ENCODE data around the gene ABR. TPM values are rescaled to one million over a fixed set of nuclear protein-coding genes. Genes with fewer than 3 reads are reported as not detected.

ABR gene
- total and polyA plus RNA-seq, 10 donors, result 18.5 to 183 (median 121) TPM

DNA sequence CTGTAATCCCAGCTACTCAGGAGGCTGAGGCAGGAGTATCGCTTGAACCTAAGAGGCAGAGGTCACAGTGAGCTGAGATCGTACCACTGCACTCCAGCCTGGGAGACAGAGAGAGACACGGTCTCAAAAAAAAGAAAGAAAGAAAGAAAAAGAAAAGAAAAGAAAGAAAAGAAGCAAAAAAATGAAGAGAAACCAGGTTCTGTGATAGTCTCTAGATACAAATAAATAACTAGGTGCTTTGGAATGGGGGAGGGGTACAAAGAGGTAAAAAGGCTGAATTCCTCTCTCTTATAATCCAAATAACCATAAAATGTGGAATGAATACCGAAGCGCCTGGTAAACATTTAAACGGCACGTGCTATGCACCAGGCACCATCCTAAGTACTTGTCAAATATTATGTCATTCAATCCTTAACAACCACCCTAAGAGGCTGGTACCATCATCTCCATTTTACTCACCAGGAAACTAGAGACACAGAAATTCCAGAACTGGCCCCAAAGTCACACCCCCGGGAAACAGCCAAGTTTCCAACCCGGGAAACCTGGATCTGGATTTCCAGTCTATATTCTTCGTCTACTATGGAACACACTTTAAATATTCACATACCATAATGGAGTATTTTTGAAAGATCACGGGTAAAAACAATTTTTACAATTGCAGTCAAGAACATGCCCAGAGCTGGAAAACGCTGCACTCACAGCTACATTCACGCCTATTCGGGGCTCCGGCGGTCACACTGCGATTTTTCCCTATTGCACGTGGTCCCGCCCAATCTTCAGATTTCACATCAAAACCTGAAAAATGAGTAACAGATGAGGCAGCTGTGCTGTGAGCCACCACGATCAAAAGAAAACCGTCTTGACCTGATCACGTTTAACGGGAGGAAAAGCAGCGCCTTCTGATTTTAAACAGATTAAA is 210.7 kb downstream of the ABR start:
- peaks cover 0 to 56% (median 0%) of the 10 kb centered on the region in 7 donors for H3K27me3 ChIP-seq (replicated peaks in 1 of 7)
- H3K4me1 ChIP-seq, result no peaks in the 10 kb centered on the region
- no peak for DNase-seq
- TF ChIP-seq POLR2AphosphoS5 (IDR thresholded peaks at IDR 0.05), result no peak
- TF ChIP-seq, protein P1, sequence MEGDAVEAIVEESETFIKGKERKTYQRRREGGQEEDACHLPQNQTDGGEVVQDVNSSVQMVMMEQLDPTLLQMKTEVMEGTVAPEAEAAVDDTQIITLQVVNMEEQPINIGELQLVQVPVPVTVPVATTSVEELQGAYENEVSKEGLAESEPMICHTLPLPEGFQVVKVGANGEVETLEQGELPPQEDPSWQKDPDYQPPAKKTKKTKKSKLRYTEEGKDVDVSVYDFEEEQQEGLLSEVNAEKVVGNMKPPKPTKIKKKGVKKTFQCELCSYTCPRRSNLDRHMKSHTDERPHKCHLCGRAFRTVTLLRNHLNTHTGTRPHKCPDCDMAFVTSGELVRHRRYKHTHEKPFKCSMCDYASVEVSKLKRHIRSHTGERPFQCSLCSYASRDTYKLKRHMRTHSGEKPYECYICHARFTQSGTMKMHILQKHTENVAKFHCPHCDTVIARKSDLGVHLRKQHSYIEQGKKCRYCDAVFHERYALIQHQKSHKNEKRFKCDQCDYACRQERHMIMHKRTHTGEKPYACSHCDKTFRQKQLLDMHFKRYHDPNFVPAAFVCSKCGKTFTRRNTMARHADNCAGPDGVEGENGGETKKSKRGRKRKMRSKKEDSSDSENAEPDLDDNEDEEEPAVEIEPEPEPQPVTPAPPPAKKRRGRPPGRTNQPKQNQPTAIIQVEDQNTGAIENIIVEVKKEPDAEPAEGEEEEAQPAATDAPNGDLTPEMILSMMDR (IDR thresholded peaks at IDR 0.05 in 8 of 11, conservative IDR thresholded peaks at IDR 0.05 in 3 of 11), result no peak
- TF ChIP-seq POLR2A (IDR thresholded peaks at IDR 0.05), result no peak
- H3K36me3 ChIP-seq, result no peaks in the 10 kb centered on the region
- 88 to 93% (median 89%) methylated on average over 24 of the region's 24 CpGs for WGBS, 5 donors
- intact Hi-C loops (cut with DNase I; ENCODE audit: low total_unique reads), result no loop called here
- H3K27ac ChIP-seq, result no peak overlapping the region
- no peak overlapping the region for H3K4me3 ChIP-seq
- no peaks in the 10 kb centered on the region for H3K9me3 ChIP-seq

DNA sequence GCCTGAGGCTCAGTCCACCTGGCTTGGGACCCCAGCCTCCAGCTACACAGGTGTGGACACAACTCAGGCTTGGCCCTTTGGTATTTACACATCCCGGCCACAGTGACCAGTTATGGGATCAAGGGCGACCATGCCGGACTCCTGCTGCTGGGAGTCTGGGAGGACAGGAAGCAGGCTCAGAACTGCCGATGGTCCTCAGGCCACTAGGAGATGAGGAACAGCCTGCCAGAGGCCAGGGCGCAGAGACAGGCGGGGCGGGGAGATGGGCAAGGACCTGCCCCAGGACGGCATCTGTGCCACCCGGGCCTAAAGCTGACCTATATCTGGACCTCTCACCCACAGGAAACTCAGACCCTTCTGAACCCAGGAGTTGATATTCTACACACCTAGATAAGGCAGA is 212.7 kb downstream of the ABR start:
- no peak for DNase-seq
- intact Hi-C loops (cut with DNase I; ENCODE audit: low total_unique reads), result no loop called here
- H3K27me3 ChIP-seq (replicated peaks in 1 of 7), result peaks cover 0 to 44% (median 0%) of the 10 kb centered on the region in 7 donors
- no peaks in the 10 kb centered on the region for H3K9me3 ChIP-seq
- H3K27ac ChIP-seq, result no peak overlapping the region
- TF ChIP-seq POLR2AphosphoS5 (IDR thresholded peaks at IDR 0.05) (no peak), POLR2A (IDR thresholded peaks at IDR 0.05) (no peak)
- TF ChIP-seq, protein P1 (IDR thresholded peaks at IDR 0.05 in 8 of 11, conservative IDR thresholded peaks at IDR 0.05 in 3 of 11), result no peak
- 84 to 94% (median 92%) methylated on average over 9 of the region's 9 CpGs for WGBS, 5 donors
- no peak overlapping the region for H3K4me3 ChIP-seq
- H3K36me3 ChIP-seq, result no peaks in the 10 kb centered on the region
- H3K4me1 ChIP-seq, result no peaks in the 10 kb centered on the region

DNA sequence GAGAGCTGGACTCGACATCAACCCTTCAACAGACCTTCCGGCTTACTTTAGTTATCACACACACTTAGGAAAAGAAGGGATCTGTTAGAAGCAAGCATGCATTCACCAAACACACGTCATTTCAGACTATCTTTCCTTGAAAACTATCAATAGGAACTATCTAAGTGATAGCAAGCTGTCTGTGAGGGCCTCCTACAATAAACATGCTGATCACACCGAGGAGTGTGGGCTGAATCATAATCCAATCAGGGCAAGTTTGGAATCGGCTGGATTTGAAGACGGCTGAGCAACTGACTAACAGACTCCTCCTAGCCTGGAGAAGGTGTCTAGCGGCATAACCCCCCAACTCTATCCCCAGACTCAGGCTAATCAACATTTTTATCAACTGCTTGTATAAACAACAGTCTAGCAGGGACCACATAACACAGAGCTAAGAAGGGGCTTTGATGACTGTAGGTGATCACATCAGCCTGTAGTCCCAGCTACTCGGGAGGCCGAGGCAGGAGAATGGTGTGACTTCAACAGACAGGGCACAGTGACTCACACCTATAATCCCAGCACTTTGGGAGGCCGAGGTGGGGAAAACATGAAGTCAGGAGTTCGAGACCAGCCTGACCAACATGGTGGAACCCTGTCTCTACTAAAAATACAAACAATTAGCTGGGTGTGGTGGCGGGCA is 214.3 kb downstream of the ABR start:
- no peak for DNase-seq
- Histone ChIP-seq H3K36me3 (no peaks in the 10 kb centered on the region), H3K9me3 (no peaks in the 10 kb centered on the region), H3K27me3 (replicated peaks in 1 of 7) (peaks cover 0 to 32% (median 0%) of the 10 kb centered on the region in 7 donors), H3K27ac (no peak overlapping the region), H3K4me1 (no peaks in the 10 kb centered on the region), H3K4me3 (no peak overlapping the region)
- 72 to 85% (median 83%) methylated on average over 12 of the region's 12 CpGs for WGBS, 5 donors
- TF ChIP-seq, protein P1 (IDR thresholded peaks at IDR 0.05 in 8 of 11, conservative IDR thresholded peaks at IDR 0.05 in 3 of 11), result no peak
- intact Hi-C loops (cut with DNase I; ENCODE audit: low total_unique reads), result no loop called here

DNA sequence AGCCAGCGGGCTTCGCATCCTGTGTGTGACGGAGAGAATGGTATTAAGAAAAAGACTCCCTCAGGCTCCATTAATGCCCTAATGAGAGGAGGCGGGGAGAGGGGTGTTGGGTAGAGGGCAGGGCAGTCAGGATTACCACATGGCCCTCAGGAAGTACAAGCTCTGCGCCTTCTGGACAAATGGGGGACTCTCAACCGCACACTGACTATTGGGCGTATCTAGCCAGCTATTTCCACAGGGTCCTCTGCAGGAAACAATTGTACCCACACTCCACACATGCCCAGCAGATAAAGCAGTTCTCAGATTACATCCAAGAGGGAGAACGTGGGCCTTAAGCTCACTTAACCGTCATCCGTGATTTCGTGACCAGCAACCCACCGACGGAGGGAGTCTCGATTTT is 214.9 kb downstream of the ABR start:
- H3K27ac ChIP-seq, result no peak overlapping the region
- no peaks in the 10 kb centered on the region for H3K36me3 ChIP-seq
- DNase-seq, result no peak
- H3K4me3 ChIP-seq, result no peak overlapping the region
- intact Hi-C loops (cut with DNase I; ENCODE audit: low total_unique reads), result no loop called here
- peaks cover 0 to 29% (median 0%) of the 10 kb centered on the region in 7 donors for H3K27me3 ChIP-seq (replicated peaks in 1 of 7)
- TF ChIP-seq POLR2AphosphoS5 (IDR thresholded peaks at IDR 0.05) (no peak), POLR2A (IDR thresholded peaks at IDR 0.05) (no peak)
- TF ChIP-seq, protein P1 (IDR thresholded peaks at IDR 0.05 in 8 of 11, conservative IDR thresholded peaks at IDR 0.05 in 3 of 11), result no peak
- H3K9me3 ChIP-seq, result no peaks in the 10 kb centered on the region
- no peaks in the 10 kb centered on the region for H3K4me1 ChIP-seq
- 68 to 80% (median 70%) methylated on average over 12 to 14 of the region's 14 CpGs for WGBS, 5 donors

Measured in spleen (tissue), 11 donors.